ENCODE results near the gene XRCC5.

GRCh38 chr2:216075510-216076485 lies 33.4 kb upstream of the XRCC5 start:
- TF ChIP-seq POLR2AphosphoS5 (IDR thresholded peaks at IDR 0.05; ENCODE audit: low read depth, low read length): no peak
- no peak for TF ChIP-seq POLR2A (IDR thresholded peaks at IDR 0.05; ENCODE audit: low read depth, low read length)

Data from GM12891 (cell line).